ENCODE data around the gene ZNF329.
A peak's percentile ranks its signal among the peaks of the same experiment; 100 is the strongest.
"Not testable (repeated sequence)": the region's sequence is repeated elsewhere in the genome, so short reads cannot be mapped to it uniquely, and the experiment has no call there.

Gene ZNF329

DNA sequence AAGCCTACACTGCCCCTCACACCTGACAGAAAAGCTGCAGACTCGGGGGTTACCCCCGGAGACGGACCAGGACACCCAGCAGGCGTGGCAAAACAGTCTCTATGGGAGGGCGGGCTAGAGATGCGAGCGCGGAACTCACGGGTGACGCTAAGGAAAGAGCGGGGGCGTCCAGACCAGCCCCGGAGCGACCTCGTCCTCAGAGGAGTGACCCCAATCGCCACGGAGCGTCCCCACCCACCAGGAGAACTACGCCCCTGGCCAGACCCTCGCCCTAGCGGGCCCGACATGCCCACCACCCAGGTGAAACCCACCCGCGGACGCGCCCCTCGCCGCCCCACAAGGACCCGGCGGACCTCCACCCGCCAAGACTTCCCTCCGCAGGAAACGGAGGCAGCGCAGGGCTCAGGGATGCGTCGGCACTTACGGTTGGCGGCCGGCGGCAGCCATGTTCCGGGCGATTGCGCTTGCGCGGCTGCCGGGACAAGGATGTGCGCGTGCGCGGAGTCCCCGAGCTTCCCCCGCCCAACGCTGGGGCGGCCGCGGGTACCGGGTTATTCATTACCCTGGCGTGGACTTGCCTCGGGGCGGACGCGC is at the start of gene ZNF329:
Gene ZNF329 (minus strand): TSS at position 462 of the 594 bp plus-strand sequence. CDS start 21,286 bp downstream, outside the sequence.
- DNase-seq (ENCODE audit: low read depth in 2 of 2), result peak; percentile 80 to 94

DNA sequence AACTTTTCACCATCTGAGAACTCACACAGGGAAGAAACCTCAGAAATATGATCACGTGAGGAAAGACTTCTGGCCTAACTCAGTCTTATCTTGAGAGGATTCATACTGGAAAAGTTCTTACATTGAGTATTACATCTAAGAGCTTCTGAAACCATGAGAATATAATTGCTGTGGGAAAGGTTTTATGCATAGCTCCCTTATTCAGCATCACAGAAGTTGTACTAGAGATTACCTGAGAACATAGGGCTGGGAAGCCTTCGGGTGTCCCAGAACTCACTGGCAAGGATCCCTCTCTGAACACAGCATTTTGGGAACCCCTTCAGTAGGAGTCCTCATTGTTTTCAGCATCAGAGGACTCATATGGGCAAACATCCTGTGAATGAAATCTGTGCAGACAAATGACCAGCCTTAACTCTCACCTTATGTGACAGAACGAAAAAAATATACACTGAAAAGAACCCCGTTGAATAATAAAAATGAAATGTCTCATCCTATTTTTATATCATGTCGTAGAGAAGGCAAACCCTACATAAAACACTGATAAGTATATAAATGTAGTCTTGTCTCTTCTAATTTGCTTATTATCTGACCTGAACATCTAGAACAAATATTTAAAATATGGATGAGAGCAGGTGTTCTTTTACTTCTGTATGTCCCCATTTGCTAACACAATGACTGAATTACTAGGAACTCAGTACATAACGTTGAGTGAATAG is 46.5 kb upstream of the ZNF329 start:
- DNase-seq (ENCODE audit: low read depth in 2 of 2), result no peak

DNA sequence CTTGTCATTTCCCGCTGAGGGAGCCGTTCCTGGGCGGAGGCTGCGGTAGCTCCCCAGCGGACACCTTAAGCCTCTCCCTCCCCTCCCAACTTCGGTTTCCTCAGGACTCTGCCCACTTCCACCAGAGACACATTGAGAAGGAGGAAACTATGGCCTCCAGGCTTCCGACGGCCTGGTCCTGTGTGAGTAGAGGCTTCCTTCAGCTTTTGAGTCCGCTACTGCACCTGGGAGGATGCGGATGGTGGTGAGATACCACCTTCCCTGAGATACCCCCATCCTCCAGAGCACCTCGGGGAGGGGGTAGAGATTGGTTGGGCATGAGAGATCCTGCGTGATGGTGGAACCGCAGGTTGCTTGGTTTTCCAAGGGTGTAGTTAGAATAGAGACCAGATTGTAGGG is 33.2 kb upstream of the ZNF329 start:
- no peak for DNase-seq (ENCODE audit: low read depth in 2 of 2)

DNA sequence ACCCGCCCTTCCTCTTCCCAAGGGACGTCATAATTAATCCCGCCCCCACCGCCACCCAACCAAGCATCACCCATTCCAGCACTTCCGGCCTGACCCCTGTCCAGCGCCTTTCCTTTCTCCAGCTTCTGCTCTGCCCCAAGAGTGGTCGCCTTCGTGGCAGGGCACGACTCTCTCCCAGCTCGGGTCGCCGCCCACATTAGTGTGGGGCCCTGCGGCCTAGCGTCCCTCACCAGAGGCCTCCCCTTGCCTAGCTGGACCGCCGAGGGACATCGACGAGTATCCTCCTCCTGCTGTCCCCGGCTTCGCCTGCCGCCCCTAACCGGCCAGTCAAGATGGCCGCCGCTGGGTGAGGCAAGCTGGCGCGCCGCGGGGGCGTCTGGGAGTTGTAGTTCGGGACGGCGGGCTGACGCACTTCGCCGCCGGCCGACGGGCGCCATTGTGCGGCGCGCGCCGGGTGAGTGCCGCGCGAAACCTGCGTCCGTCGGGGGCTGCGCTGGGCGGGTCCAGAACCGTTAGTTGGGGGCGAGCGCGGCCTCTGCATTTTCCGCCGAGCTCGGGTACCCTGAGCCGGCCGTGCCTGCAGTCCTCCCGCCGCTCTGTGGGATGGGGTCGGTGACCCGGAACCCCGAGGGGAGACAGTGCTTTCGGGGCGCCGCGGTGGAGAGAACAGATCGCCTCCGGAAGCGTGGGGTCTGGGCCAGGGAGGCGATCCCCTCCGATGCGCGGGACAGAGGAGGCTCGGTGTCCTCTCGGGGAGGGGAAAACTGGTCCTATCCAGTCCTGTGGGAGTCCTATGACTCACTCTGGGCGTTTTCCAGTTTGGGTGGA is 32.6 kb upstream of the ZNF329 start, which contains the start of gene ZNF274:
Gene ZNF274 (plus strand): TSS at position 73 of the 828 bp plus-strand sequence. CDS start 905 bp downstream, outside the sequence.
- peak; percentile 86 to 89 for DNase-seq (ENCODE audit: low read depth in 2 of 2)

DNA sequence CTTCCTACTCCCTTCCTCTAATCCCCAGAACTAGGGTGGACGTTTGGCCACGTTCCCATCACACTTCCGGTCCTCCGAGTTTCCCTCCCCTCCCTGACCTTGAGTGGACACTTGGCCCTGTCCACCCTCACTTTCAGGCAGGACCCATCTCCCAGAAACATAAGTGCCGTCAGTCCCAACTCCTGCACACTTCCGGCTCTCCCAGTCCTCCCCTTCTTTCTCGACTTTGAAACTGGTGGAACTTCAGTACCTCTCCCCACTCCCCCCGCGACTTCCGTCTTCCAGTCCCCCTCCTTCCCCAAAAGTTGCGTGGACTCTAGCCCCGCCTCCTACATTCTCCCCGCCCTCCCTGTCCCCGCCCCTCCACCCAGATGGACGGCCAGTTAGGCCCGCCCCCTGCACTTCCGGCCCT is 32.0 kb upstream of the ZNF329 start:
- peak; percentile 57 to 76 for DNase-seq (ENCODE audit: low read depth in 2 of 2)

DNA sequence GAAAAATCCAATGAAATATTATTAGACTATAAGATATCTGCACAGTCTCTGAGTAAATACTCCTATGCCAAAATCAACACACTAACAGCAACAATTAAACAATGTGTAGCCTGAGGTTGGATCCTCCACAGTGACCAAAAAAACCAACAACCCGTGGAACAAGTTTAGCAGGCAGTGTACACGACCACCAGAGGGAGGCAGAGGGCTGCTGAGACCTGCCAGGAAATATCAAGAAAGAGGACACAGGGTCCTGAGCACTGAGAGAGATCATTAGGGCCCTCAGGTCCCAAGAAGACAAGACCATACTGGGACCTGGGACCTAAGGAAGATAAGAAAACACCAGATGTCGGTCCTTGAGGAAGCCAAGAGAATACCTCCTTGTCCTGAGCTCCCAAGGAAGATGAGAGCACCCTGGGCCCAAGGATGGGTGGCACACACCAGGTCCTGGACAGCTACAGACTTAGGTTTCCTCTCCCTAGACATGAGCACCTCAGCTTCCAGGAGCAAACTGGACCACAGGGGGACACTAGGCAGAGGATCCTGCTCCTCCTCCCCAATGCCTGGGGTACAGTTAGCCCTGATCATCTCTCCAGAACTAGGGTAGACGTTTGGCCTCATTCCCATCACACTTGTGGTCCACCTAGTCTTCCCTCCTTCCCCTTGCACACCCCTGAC is 31.4 kb upstream of the ZNF329 start:
- DNase-seq (ENCODE audit: low read depth in 2 of 2), result peak; percentile 21 to 39

DNA sequence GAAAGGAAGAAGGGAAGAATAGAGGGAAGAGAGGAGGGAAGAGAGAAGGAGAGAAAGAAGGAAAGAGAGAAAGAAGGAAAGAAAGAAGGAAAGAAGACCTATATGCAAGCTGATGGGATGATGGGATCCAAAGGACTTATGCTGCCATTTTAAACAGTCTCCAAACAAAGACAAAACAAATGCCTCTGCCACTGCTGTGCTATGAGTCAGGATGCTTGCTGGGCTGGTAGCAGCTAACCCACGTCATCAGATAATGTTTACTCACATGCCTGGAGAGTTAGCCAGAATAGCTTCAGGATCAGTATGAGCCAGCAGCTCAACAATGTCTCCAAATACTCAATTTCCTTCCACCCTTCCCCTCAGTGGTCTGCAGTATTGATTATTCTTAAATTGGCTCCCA is 20.3 kb upstream of the ZNF329 start:
- DNase-seq (ENCODE audit: low read depth in 2 of 2), result no peak

DNA sequence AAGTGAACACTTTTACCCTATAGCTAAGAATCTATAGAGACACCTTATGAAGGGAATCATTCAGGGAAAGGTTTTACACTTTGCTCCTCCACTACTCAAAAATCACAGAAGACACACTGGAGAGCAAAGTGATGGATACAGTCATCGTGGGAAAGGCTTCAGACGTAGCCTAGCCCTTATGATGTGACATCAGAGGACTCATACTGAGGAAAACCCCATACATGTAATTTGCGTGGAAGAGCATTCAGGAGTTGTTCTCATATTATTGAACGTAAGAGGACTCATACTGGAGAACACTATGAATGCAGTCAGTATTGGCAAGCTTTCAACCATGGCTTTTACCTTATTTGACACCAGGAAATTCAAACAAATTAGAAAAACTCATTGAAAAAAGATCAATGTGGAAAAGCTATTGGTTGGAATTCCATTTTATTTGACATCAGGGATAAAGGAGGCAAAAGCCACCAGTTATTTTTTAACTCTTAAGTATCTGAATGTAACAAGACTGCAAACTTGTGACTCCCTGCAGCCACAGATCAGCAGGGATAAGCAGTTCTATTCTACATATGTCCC is 16.2 kb upstream of the ZNF329 start:
- no peak for DNase-seq (ENCODE audit: low read depth in 2 of 2)

DNA sequence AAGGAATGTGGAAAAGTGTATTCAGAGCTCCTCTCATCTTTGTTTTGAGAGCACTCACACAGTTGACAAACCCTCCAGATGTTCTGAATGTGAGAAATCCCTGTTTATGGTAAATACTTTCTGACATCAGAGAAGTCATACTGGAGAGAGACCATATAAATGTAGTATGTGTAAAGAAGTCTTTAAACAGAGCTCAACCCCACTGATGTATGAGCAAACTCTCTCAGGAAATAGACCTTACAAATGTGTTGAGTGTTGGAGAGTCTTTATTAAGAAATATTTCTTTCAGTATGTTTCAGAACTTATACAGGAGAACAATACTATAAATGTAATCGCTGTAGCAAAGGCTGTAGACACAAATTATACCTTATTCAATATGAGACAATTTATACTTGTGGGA is 15.7 kb upstream of the ZNF329 start:
- DNase-seq (ENCODE audit: low read depth in 2 of 2), result no peak

DNA sequence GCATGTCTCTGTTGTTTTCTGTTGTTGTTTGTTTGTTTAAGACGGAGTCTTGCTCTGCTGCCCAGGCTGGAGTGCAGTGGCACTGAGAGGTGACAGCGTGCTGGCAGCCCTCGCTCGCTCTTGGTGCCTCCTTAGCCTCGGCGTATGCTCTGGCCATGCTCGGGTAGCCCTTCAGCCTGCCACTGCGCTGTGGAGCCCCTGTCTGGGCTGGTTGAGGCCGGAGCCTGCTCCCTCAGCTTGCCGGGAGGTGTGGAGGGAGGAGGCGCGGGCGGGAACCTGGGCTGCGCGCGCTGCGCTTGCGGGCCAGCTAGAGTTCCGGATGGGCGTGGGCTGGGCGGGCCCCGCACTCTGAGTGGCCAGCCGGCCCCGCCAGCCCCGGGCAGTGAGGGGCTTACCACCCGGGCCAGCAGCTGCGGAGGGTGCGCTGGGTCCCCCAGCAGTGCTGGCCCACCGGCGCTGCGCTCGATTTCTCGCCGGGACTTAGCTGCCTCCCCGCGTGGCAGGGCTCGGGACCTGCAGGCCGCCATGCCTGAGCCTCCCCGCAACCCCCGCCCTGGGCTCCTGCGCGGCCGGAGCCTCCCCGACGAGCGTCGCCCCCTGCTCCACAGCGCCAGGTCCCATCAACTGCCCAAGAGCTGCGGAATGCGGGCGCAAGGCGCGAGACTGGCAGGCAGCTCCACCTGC is 6.6 kb upstream of the ZNF329 start:
- DNase-seq (ENCODE audit: low read depth in 2 of 2), result no peak

DNA sequence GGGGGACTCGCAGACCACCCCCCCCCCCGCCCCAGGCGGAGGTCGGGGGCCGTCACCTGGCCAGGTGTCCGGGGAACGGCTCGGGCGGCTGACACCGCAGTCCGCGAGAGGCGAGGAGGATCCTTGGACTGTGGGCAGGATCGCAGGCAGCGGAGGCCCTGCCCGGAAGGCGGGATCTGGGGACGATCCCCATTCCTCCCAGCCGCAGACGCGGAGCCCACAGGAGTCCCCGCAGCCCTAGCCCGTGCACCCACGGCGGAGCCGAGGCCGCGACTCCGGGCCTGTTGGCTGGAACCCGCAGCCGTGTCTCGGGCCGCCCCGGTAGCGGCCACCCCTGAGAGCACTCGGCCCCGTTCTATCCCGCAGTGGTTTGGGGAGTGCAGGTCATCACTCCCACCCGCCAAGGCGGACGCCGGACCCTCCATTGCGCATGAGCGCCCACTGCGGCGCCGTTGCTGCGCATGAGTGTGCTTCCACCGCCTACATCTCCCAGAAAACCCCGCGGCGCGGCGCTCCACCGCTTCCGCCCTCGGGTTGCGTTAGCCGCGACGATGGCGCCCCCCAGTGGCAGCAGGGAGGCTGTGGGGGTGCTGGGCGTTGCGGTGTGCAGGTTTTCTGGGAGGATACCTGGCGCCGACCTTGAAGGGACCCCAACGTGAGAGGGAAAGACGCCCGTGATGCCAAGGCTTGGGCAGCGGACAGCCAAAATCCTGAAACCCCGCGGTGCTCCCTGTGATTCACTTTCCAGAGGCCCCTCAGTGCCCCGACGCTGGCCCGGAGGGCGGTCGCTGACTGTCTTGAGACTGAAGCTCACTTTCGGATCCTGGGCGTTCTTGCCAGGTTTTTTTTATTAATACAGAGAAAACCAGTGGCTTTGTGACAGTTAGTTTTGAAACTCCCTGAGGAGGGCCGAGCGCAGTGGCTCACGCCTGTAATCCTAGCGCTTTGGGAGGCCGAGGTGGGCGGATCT is 4.4 kb upstream of the ZNF329 start:
- peak; percentile 97 to 98 for DNase-seq (ENCODE audit: low read depth in 2 of 2)

DNA sequence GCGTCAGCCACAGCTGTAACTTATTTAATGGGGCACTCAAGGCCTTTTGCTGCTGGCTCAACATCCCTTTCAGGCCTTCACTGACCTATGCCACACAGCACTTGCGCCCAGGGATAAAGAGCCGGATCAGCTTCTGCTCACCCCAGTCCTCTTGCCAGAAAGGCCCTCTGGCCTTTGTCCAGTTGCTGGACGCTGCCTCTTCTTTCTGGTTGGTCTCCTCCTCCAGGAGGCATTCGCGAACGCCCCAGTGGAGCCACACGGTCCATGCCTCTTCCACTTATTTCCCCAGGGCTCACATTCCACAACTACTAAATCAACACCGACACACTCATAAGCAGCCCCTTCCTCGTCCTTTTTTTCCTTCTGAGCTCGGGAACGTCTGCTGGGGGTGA is 3.7 kb upstream of the ZNF329 start:
- DNase-seq (ENCODE audit: low read depth in 2 of 2), result no peak

DNA sequence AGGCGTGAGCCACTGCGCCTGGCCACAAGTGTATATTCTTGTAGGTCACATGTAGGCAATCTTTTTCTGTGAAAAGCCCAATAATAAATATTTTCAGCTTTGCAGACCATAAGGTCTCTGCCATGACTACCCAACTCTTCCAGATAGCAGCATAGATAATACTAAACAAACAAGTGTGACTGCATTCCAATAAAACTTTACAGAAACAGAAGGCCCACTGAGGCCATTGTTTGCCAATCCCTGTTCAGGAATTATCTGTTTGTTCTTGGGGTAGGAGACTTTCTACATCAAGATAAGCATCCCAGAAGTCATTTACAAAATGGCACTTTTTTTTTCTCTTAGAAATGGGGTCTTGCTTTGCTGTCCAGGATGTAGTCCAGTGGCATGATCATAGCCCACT is 2.8 kb upstream of the ZNF329 start:
- no peak for DNase-seq (ENCODE audit: low read depth in 2 of 2)

DNA sequence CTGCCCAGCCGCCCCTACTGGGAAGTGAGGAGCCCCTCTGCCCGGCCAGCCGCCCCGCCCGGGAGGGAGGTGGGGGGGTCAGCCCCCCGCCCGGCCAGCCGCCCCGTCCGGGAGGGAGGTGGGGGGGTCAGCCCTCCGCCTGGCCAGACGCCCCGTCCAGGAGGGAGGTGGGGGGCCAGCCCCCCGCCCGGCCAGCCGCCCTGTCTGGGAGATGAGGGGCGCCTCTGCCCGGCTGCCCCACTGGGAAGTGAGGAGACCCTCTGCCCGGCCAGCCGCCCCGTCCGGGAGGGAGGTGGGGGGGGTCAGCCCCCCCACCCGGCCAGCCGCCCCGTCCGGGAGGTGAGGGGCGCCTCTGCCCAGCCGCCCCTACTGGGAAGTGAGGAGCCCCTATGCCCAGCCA is 3.1 kb downstream of the ZNF329 start:
- DNase-seq (ENCODE audit: low read depth in 2 of 2), result not testable (repeated sequence)

DNA sequence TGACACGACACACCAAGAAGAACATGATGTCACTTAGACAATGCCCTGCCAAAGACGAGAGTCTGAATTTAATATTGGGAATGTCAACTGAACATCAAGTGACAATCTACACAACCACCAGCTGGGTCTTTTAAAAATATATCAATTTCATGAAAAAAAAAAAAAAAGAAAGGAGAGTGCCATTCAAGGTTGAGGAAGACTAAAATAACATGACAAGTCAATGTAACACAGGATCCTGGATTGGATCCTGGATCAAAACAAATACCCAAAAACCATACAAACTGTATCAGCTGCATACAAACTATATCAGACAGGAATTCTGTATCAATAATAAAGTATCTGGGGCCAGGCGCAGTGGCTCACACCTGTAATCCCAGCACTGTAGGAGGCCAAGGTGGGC is 4.7 kb downstream of the ZNF329 start:
- DNase-seq (ENCODE audit: low read depth in 2 of 2), result no peak

DNA sequence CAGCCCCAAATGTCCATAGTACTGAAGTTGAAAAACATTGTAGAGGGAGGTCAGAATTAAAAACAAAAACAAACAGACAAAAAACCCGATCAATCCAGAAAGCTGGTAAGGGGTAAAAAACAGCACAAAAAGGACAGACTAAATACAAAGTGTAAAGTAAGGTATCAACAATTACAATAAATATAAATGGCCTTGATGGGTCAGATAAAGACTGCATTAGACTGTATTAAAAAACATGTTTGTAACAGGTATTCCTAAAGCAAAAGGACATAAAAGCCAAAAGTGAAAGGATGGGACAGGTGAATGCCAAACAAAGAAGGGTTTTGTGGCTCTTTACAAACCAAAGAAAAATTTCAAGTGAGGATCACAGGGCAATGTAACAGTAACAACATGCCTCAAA is 16.3 kb downstream of the ZNF329 start:
- no peak for DNase-seq (ENCODE audit: low read depth in 2 of 2)

DNA sequence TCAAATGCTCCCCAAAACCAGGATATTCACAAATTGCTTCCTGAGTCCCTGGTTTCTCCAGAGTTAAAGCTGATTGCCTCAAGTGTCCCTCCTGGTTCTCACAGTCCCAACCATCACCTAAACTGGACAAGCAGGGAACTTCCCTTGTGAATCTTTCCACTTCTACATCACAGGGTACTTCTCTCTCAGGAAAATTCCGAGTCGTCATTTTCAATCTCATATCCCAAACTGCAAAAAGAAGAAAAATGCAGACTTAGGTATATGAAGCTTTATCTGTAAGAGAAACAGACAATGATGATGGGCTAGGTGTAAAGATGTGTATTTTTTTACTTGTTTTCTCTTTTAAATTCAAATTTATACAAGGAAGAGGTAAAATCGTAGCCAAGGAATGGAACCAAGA is 21.3 kb downstream of the ZNF329 start:
- no peak for DNase-seq (ENCODE audit: low read depth in 2 of 2)

DNA sequence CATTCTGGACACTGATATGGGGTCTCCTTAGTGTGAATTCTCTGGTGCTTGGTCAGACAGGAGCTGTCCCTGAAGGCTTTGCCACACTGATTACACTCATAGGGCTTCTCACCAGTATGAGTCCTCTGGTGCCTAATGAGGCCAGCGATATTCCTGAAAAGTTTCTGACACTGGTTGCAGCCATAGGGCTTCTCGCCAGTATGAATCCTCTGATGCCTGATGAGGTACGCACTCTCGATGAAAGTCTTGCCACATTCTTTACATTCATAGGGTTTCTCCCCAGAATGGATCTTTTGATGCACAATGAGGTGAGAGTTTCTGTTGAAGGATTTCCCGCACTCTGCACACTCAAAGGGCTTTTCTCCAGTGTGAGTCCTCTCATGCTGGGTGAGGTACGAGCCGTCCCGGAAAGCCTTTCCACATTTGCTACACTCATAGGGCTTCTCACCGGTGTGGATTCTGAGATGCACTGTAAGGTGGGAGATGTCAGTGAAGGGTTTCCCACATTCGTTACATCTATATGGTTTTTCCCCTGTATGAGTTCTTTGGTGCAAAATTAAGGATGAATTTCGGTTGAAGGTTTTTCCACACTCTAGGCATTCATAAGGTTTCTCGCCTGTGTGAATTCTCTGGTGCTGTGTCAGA is 22.4 kb downstream of the ZNF329 start:
- DNase-seq (ENCODE audit: low read depth in 2 of 2), result no peak

DNA sequence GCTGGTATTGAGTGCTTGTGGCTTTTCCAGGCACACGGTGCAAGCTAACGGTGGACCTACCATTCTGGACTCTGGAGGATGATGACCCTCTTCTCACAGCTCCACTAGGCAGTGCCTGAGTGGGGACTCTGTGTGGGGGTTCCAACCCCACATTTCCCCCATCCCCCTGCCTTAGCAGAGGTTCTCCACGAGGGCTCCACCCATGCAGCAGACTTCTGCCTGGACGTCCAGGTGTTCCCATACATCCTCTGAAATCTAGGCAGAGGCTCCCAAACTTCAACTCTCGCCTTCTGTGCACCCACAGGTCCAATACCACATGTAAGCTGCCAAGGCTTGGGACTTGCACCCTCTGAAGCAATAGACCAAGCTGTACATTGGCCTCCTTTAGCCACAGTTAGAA is 27.2 kb downstream of the ZNF329 start:
- no peak for DNase-seq (ENCODE audit: low read depth in 2 of 2)
